ENCODE measurements around the gene EVL. TPM values are rescaled to one million over a fixed set of nuclear protein-coding genes. Genes with fewer than 3 reads are reported as not detected.
"Not testable (repeated sequence)": the region's sequence is repeated elsewhere in the genome, so short reads cannot be mapped to it uniquely, and the experiment has no call there.

Gene EVL
- total RNA-seq, 1 donor from 2014 or later: 6.1 TPM

- no peak for TF ChIP-seq CTCF (IDR thresholded peaks at IDR 0.05; ENCODE audit: insufficient read depth, low read length, severe bottlenecking)
- H3K4me3 ChIP-seq (ENCODE audit: low read depth, low read length): no peak overlapping the region
- no peak for FAIRE-seq
These were observed 1.8 kb upstream of the EVL start for GRCh38 chr14:100063314-100063941.

GRCh38 chr14:100064335-100065092 is 708 bp upstream of the EVL start:
- DNase-seq (ENCODE audit: low read depth); FAIRE-seq; H3K36me3 ChIP-seq (ENCODE audit: control insufficient read depth, insufficient read depth, low read length); H3K27me3 ChIP-seq (ENCODE audit: control insufficient read depth, insufficient read depth, low read length); H3K4me3 ChIP-seq (ENCODE audit: low read depth, low read length): not testable (repeated sequence)

More at GRCh38 chr14:100063314-100063941, 1.8 kb upstream of the EVL start:
- Histone ChIP-seq H3K27me3 (ENCODE audit: control insufficient read depth, insufficient read depth, low read length) (no peaks in the 10 kb centered on the region), H3K36me3 (ENCODE audit: control insufficient read depth, insufficient read depth, low read length) (no peaks in the 10 kb centered on the region)
- DNase-seq (ENCODE audit: low read depth): no peak

GRCh38 chr14:100065942-100066574 is 836 bp downstream of the EVL start:
- H3K27me3 ChIP-seq (ENCODE audit: control insufficient read depth, insufficient read depth, low read length): no peaks in the 10 kb centered on the region
- no peak for FAIRE-seq
- DNase-seq (ENCODE audit: low read depth): no peak
- no peak for TF ChIP-seq CTCF (IDR thresholded peaks at IDR 0.05; ENCODE audit: insufficient read depth, low read length, severe bottlenecking)
- no peaks in the 10 kb centered on the region for H3K36me3 ChIP-seq (ENCODE audit: control insufficient read depth, insufficient read depth, low read length)
- H3K4me3 ChIP-seq (ENCODE audit: low read depth, low read length): no peak overlapping the region

GRCh38 chr14:100066962-100067361 is 1.7 kb downstream of the EVL start:
- TF ChIP-seq CTCF (IDR thresholded peaks at IDR 0.05; ENCODE audit: insufficient read depth, low read length, severe bottlenecking): no peak
- Histone ChIP-seq H3K36me3 (ENCODE audit: control insufficient read depth, insufficient read depth, low read length) (no peaks in the 10 kb centered on the region), H3K27me3 (ENCODE audit: control insufficient read depth, insufficient read depth, low read length) (no peaks in the 10 kb centered on the region), H3K4me3 (ENCODE audit: low read depth, low read length) (no peak overlapping the region)
- DNase-seq (ENCODE audit: low read depth): no peak
- no peak for FAIRE-seq

GRCh38 chr14:100067481-100067880 is 2.3 kb downstream of the EVL start:
- FAIRE-seq (no peak), DNase-seq (ENCODE audit: low read depth) (no peak)
- Histone ChIP-seq H3K36me3 (ENCODE audit: control insufficient read depth, insufficient read depth, low read length) (no peaks in the 10 kb centered on the region), H3K4me3 (ENCODE audit: low read depth, low read length) (no peak overlapping the region), H3K27me3 (ENCODE audit: control insufficient read depth, insufficient read depth, low read length) (no peaks in the 10 kb centered on the region)
- TF ChIP-seq CTCF (IDR thresholded peaks at IDR 0.05; ENCODE audit: insufficient read depth, low read length, severe bottlenecking): no peak
